ENCODE results near the gene ANTXR2. TPM values are rescaled to one million over a fixed set of nuclear protein-coding genes. Genes with fewer than 3 reads are reported as not detected.

Gene ANTXR2
- total and polyA plus RNA-seq, 2 of the 13 experiments (the other 11 are each of a cell fraction or from before 2014, with no cell fraction given): 4.6 to 14.5 TPM

DNA sequence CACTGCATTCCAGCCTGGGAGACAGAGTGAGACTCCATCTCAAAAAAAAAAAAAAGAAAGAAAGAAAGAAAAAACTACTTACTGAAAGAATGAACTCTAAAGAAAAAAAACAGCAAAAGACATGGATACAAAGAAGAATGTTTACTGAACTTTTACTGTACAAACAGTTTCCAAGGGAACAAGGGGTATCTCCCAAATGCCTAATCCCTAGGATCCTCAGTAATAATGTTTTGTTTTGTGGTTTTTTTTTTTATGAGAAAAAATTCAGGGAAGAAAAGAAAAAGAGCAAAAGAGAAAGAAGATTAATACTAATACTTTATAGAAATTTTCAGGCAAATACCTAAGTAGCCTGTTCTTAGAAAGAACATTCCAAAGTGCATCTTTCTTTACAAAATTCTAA, 63.2 kb downstream of the ANTXR2 start:
- ATAC-seq (no peak), DNase-seq (ENCODE audit: low spot score) (no peak), FAIRE-seq (no peak)
- Histone ChIP-seq H3K4me2 (ENCODE audit: low read depth, low read length) (no peak overlapping the region), H4K20me1 (ENCODE audit: insufficient read depth, low read length) (no peaks in the 10 kb centered on the region), H3K79me2 (ENCODE audit: insufficient read depth, low read length) (no peaks in the 10 kb centered on the region), H2AFZ (ENCODE audit: low read length) (no peak overlapping the region), H3K4me3 (replicated peaks in 1 of 3; ENCODE audit: insufficient read depth in 1 of 3, low read depth in 2 of 3, low read length in 3 of 3) (no peak overlapping the region), H3K9me3 (ENCODE audit: low read length) (no peaks in the 10 kb centered on the region), H3K27me3 (ENCODE audit: control insufficient read depth in 1 of 2, insufficient read depth in 2 of 2, low read length in 2 of 2) (no peaks in the 10 kb centered on the region), H3K27ac (ENCODE audit: extremely low read length, insufficient read depth, low read length) (no peak overlapping the region), H3K4me1 (ENCODE audit: insufficient read depth, low read length) (peaks cover 15% of the 10 kb centered on the region), H3K9ac (ENCODE audit: insufficient read depth, low read depth, low read length) (no peak overlapping the region), H3K36me3 (replicated peaks in 1 of 2; ENCODE audit: control insufficient read depth in 1 of 2, insufficient read depth in 2 of 2, low read length in 2 of 2) (no peaks in the 10 kb centered on the region)
- intact Hi-C loops (cut with micrococcal nuclease; ENCODE audit: unreplicated experiment) (no loop called here), in situ Hi-C loops (cut with HindIII; ENCODE audit: extremely low pct_ligation_motif_present, low pct_unique_long_range_greater_than_20kb) (no loop called here)
- no TSS peak for BruUV-seq (replicated peaks)
- TF ChIP-seq HNF4G (IDR thresholded peaks at IDR 0.05; ENCODE audit: borderline replicate concordance, low read depth, low read length): no peak
- TF ChIP-seq HNF4G (CRISPR knock-in tag; IDR thresholded peaks at IDR 0.05; ENCODE audit: borderline replicate concordance, low read depth): no peak
- TF ChIP-seq ZMYM2 (CRISPR knock-in tag; IDR thresholded peaks at IDR 0.05): no peak
- TF ChIP-seq, protein P1, sequence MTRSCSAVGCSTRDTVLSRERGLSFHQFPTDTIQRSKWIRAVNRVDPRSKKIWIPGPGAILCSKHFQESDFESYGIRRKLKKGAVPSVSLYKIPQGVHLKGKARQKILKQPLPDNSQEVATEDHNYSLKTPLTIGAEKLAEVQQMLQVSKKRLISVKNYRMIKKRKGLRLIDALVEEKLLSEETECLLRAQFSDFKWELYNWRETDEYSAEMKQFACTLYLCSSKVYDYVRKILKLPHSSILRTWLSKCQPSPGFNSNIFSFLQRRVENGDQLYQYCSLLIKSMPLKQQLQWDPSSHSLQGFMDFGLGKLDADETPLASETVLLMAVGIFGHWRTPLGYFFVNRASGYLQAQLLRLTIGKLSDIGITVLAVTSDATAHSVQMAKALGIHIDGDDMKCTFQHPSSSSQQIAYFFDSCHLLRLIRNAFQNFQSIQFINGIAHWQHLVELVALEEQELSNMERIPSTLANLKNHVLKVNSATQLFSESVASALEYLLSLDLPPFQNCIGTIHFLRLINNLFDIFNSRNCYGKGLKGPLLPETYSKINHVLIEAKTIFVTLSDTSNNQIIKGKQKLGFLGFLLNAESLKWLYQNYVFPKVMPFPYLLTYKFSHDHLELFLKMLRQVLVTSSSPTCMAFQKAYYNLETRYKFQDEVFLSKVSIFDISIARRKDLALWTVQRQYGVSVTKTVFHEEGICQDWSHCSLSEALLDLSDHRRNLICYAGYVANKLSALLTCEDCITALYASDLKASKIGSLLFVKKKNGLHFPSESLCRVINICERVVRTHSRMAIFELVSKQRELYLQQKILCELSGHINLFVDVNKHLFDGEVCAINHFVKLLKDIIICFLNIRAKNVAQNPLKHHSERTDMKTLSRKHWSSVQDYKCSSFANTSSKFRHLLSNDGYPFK (CRISPR knock-in tag; IDR thresholded peaks at IDR 0.05; ENCODE audit: borderline replicate concordance): no peak
- TF ChIP-seq PLRG1 (conservative IDR thresholded peaks at IDR 0.05): no peak
- no peak for TF ChIP-seq ZNF543 (CRISPR knock-in tag; IDR thresholded peaks at IDR 0.05)
- no peak for TF ChIP-seq CHD4 (IDR thresholded peaks at IDR 0.05; ENCODE audit: borderline replicate concordance, low read length)
- TF ChIP-seq SRF (IDR thresholded peaks at IDR 0.05; ENCODE audit: low read depth, low read length): no peak
- TF ChIP-seq, protein P2, sequence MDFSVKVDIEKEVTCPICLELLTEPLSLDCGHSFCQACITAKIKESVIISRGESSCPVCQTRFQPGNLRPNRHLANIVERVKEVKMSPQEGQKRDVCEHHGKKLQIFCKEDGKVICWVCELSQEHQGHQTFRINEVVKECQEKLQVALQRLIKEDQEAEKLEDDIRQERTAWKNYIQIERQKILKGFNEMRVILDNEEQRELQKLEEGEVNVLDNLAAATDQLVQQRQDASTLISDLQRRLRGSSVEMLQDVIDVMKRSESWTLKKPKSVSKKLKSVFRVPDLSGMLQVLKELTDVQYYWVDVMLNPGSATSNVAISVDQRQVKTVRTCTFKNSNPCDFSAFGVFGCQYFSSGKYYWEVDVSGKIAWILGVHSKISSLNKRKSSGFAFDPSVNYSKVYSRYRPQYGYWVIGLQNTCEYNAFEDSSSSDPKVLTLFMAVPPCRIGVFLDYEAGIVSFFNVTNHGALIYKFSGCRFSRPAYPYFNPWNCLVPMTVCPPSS (IDR thresholded peaks at IDR 0.05): no peak
- TF ChIP-seq TP53 (CRISPR knock-in tag; conservative IDR thresholded peaks at IDR 0.05): no peak
- TF ChIP-seq, protein P3, sequence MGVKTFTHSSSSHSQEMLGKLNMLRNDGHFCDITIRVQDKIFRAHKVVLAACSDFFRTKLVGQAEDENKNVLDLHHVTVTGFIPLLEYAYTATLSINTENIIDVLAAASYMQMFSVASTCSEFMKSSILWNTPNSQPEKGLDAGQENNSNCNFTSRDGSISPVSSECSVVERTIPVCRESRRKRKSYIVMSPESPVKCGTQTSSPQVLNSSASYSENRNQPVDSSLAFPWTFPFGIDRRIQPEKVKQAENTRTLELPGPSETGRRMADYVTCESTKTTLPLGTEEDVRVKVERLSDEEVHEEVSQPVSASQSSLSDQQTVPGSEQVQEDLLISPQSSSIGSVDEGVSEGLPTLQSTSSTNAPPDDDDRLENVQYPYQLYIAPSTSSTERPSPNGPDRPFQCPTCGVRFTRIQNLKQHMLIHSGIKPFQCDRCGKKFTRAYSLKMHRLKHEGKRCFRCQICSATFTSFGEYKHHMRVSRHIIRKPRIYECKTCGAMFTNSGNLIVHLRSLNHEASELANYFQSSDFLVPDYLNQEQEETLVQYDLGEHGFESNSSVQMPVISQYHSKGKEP (CRISPR knock-in tag; IDR thresholded peaks at IDR 0.05): no peak
- no peak for TF ChIP-seq KLF16 (CRISPR knock-in tag; IDR thresholded peaks at IDR 0.05)
- no peak for TF ChIP-seq KLF12 (CRISPR knock-in tag; IDR thresholded peaks at IDR 0.05; ENCODE audit: borderline replicate concordance)
- POLR2A ChIA-PET: no interaction called here
- CTCF ChIA-PET (ENCODE audit: low intra/inter-chr PET ratio, low total read pairs): no interaction called here

Measured in HepG2 (cell line).